ENCODE measurements around the gene RPL7A.
"Not testable (repeated sequence)": the region's sequence is repeated elsewhere in the genome, so short reads cannot be mapped to it uniquely, and the experiment has no call there.

Gene RPL7A

GRCh38 chr9:133392308-133392707 is 44.3 kb downstream of the RPL7A start:
- DNase-seq, result not testable (repeated sequence)

- DNase-seq, result no peak
Observed at GRCh38 chr9:133393399-133393798, 45.4 kb downstream of the RPL7A start.

GRCh38 chr9:133394687-133395271 is 46.8 kb downstream of the RPL7A start:
- DNase-seq, result no peak

- DNase-seq, result no peak
Observed at GRCh38 chr9:133396952-133397351, 48.9 kb downstream of the RPL7A start.

- DNase-seq, result no peak
Observed at GRCh38 chr9:133397370-133397769, 49.4 kb downstream of the RPL7A start.

- no peak for DNase-seq
Observed at GRCh38 chr9:133397895-133398294, 49.9 kb downstream of the RPL7A start.

- no peak for DNase-seq
Observed at GRCh38 chr9:133400292-133400691, 52.3 kb downstream of the RPL7A start.
